ENCODE measurements around the gene LYPD6.

DNA sequence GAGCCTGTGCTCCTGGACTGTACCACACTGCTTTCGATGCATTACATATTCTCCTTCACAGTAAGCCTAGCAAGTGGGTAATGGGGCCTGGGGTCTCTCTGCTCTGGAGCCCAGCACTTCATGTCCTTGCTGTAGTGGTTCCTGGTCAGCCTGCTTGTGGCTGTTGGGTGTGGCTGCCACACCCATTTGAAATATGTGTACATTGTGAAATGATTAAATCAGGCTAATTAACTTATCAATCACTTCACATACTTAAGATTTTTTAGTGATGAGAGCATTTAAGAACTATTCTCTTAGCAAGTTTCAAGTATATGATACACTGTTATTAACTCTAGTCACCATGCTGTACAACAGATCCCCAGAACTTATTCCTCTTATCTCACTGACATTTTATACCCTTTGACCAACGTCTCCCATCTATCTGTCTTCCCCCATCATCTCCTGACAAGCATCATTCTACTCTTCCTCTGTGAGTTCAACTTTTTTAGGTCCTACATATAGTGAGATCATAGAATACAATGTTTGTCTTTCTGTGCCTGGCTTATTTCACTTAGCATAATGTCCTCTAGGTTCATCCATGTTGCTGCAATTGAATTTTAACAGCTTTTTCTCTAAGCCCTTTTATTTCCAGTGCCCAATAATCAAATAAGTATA, 92.1 kb downstream of the LYPD6 start:
- TF ChIP-seq, protein P1, sequence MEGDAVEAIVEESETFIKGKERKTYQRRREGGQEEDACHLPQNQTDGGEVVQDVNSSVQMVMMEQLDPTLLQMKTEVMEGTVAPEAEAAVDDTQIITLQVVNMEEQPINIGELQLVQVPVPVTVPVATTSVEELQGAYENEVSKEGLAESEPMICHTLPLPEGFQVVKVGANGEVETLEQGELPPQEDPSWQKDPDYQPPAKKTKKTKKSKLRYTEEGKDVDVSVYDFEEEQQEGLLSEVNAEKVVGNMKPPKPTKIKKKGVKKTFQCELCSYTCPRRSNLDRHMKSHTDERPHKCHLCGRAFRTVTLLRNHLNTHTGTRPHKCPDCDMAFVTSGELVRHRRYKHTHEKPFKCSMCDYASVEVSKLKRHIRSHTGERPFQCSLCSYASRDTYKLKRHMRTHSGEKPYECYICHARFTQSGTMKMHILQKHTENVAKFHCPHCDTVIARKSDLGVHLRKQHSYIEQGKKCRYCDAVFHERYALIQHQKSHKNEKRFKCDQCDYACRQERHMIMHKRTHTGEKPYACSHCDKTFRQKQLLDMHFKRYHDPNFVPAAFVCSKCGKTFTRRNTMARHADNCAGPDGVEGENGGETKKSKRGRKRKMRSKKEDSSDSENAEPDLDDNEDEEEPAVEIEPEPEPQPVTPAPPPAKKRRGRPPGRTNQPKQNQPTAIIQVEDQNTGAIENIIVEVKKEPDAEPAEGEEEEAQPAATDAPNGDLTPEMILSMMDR (IDR thresholded peaks at IDR 0.05; ENCODE audit: borderline replicate concordance, extremely low read depth, low read length, poor library complexity, severe bottlenecking) = no peak
- TF ChIP-seq EZH2 (IDR thresholded peaks at IDR 0.05; ENCODE audit: borderline replicate concordance, low read depth, low read length, severe bottlenecking) = no peak
